Measurements from ENCODE around the gene SPSB2. TPM values are rescaled to one million over a fixed set of nuclear protein-coding genes. Genes with fewer than 3 reads are reported as not detected.
"Not testable (repeated sequence)": the region's sequence is repeated elsewhere in the genome, so short reads cannot be mapped to it uniquely, and the experiment has no call there.

The SPSB2 gene
- total RNA-seq, 1 experiment from 2014 or later = 9.2 TPM

DNA sequence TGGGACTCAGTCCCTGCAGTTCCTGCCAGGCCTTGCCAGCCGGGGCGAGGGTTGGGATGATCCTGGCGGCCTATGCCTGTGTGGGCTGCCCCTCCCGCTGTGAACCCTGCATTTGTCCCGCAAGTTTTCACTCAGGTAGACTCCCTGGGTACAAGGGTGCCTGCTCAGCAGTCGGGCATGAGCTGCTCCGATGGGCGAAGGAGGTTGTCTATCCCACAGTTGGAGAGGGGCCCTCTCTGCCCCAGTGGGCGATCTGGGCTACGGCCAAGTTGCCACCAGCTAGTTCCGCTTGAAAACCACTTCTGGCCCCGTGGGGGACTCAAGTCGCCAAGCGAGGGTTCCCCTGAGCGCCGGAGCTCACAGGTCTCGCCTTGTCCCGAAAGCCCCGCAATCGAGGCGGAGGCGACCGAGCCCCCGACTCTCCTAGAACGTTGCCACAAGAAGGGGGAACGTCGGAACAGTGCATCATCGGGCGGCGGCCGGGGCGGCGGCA is 6.1 kb downstream of the SPSB2 start:
- Mint-ChIP-seq H3K9me3 (ENCODE audit: unreplicated experiment) (no peaks in the 10 kb centered on the region), H3K27ac (ENCODE audit: low read depth, unreplicated experiment) (peak overlapping the region; percentile 82), H3K4me1 (ENCODE audit: insufficient read depth, unreplicated experiment) (peaks cover 25% of the 10 kb centered on the region), H3K4me3 (ENCODE audit: unreplicated experiment) (peak overlapping the region; percentile 86), H3K36me3 (ENCODE audit: insufficient read depth, unreplicated experiment) (peaks cover 74% of the 10 kb centered on the region), H3K27me3 (ENCODE audit: insufficient read depth, unreplicated experiment) (no peaks in the 10 kb centered on the region)
- CTCF ChIA-PET = interaction anchor here (0.6 to 7.1 kb wide), 9 partner anchors 13 to 252 kb away, joined by 3 to 52 read pairs (median 4); partner anchors contain the start of genes C12orf57, C1RL and RNU7-1
- BruUV-seq (replicated peaks) = no TSS peak
- TF ChIP-seq CTCF (IDR thresholded peaks at IDR 0.05; ENCODE audit: unreplicated experiment) = no peak
- intact Hi-C loops (cut with micrococcal nuclease) = no loop called here
- POLR2A ChIA-PET = interaction anchor here (0.7 to 7.1 kb wide), 13 partner anchors 9 to 151 kb away, joined by 3 to 130 read pairs (median 7); partner anchors contain the start of genes C12orf57, CDCA3, COPS7A and LPCAT3
- no peak for DNase-seq (ENCODE audit: unreplicated experiment)

GRCh38 chr12:6866163-6866919 is 6.8 kb downstream of the SPSB2 start:
- Mint-ChIP-seq H3K36me3 (ENCODE audit: insufficient read depth, unreplicated experiment) (peaks cover 76% of the 10 kb centered on the region), H3K9me3 (ENCODE audit: unreplicated experiment) (no peaks in the 10 kb centered on the region), H3K4me1 (ENCODE audit: insufficient read depth, unreplicated experiment) (peaks cover 18% of the 10 kb centered on the region), H3K4me3 (ENCODE audit: unreplicated experiment) (peak overlapping the region; percentile 86), H3K27me3 (ENCODE audit: insufficient read depth, unreplicated experiment) (no peaks in the 10 kb centered on the region), H3K27ac (ENCODE audit: low read depth, unreplicated experiment) (peak overlapping the region; percentile 82)
- no peak for DNase-seq (ENCODE audit: unreplicated experiment)
- CTCF ChIA-PET = interaction anchor here (0.5 to 7.1 kb wide), 9 partner anchors 10 to 113 kb away, joined by 3 to 52 read pairs (median 3); partner anchors contain the start of genes C12orf57 and RNU7-1
- TF ChIP-seq CTCF (IDR thresholded peaks at IDR 0.05; ENCODE audit: unreplicated experiment) = no peak
- POLR2A ChIA-PET = interaction anchor here (0.6 to 7.1 kb wide), 10 partner anchors 8 to 152 kb away, joined by 3 to 130 read pairs (median 4); partner anchors contain the start of genes C12orf57, CDCA3, LPCAT3 and MLF2
- intact Hi-C loops (cut with micrococcal nuclease) = no loop called here
- BruUV-seq (replicated peaks) = no TSS peak

GRCh38 chr12:6865307-6865706 is 7.8 kb downstream of the SPSB2 start:
- BruUV-seq (replicated peaks); H3K4me3 Mint-ChIP-seq (ENCODE audit: unreplicated experiment); H3K27ac Mint-ChIP-seq (ENCODE audit: low read depth, unreplicated experiment); H3K9me3 Mint-ChIP-seq (ENCODE audit: unreplicated experiment); DNase-seq (ENCODE audit: unreplicated experiment); H3K27me3 Mint-ChIP-seq (ENCODE audit: insufficient read depth, unreplicated experiment); intact Hi-C loops (cut with micrococcal nuclease): not testable (repeated sequence)
- Mint-ChIP-seq H3K4me1 (ENCODE audit: insufficient read depth, unreplicated experiment) (peaks cover 18% of the 10 kb centered on the region), H3K36me3 (ENCODE audit: insufficient read depth, unreplicated experiment) (peaks cover 76% of the 10 kb centered on the region)
- ChIA-PET CTCF (interaction anchor here (1.0 to 2.9 kb wide), 2 partner anchors 12 to 17 kb away, joined by 3 to 9 read pairs; no protein-coding TSS in a partner anchor), POLR2A (interaction anchor here (0.6 to 7.1 kb wide), 4 partner anchors 14 to 206 kb away, joined by 3 to 130 read pairs (median 4); partner anchors contain the start of genes CDCA3 and USP5)

- CTCF ChIA-PET = interaction anchor here (0.8 to 2.0 kb wide), 3 partner anchors 9 to 98 kb away, joined by 3 to 10 read pairs (median 3); partner anchors contain the start of gene SPSB2
- H3K4me3 Mint-ChIP-seq (ENCODE audit: unreplicated experiment) = no peak overlapping the region
- H3K4me1 Mint-ChIP-seq (ENCODE audit: insufficient read depth, unreplicated experiment) = peaks cover 8% of the 10 kb centered on the region
- no TSS peak for BruUV-seq (replicated peaks)
- peaks cover 70% of the 10 kb centered on the region for H3K36me3 Mint-ChIP-seq (ENCODE audit: insufficient read depth, unreplicated experiment)
- DNase-seq (ENCODE audit: unreplicated experiment) = no peak
- no peak overlapping the region for H3K27ac Mint-ChIP-seq (ENCODE audit: low read depth, unreplicated experiment)
- intact Hi-C loops (cut with micrococcal nuclease) = no loop called here
- H3K27me3 Mint-ChIP-seq (ENCODE audit: insufficient read depth, unreplicated experiment) = no peaks in the 10 kb centered on the region
- TF ChIP-seq CTCF (IDR thresholded peaks at IDR 0.05; ENCODE audit: unreplicated experiment) = no peak
- POLR2A ChIA-PET = interaction anchor here (0.7 to 7.1 kb wide), 2 partner anchors 12 to 82 kb away, joined by 3 to 130 read pairs; partner anchors contain the start of genes CDCA3 and USP5
- no peaks in the 10 kb centered on the region for H3K9me3 Mint-ChIP-seq (ENCODE audit: unreplicated experiment)
Measured at GRCh38 chr12:6863586-6864321, 9.3 kb downstream of the SPSB2 start.
